ENCODE data around the gene KRT7. TPM values are rescaled to one million over a fixed set of nuclear protein-coding genes. Genes with fewer than 3 reads are reported as not detected.

The KRT7 gene
- total RNA-seq, 1 donor from 2014 or later, result 90.3 TPM

- Mint-ChIP-seq H3K4me3 (no peak overlapping the region), H3K9me3 (no peaks in the 10 kb centered on the region), H3K4me1 (peaks cover 61% of the 10 kb centered on the region), H3K36me3 (no peaks in the 10 kb centered on the region), H3K27me3 (ENCODE audit: low read depth) (no peaks in the 10 kb centered on the region), H3K27ac (peak overlapping the region; percentile 62)
- no peak for TF ChIP-seq CTCF (IDR thresholded peaks at IDR 0.05; ENCODE audit: unreplicated experiment)
- DNase-seq (ENCODE audit: low spot score in 2 of 2, unreplicated experiment in 2 of 2), result no peak
These were observed 46.8 kb upstream of the KRT7 start for GRCh38 chr12:52186118-52186840.

GRCh38 chr12:52187206-52187605, 45.8 kb upstream of the KRT7 start:
- DNase-seq (ENCODE audit: low spot score in 2 of 2, unreplicated experiment in 2 of 2), result no peak
- no peaks in the 10 kb centered on the region for H3K27me3 Mint-ChIP-seq (ENCODE audit: low read depth)

GRCh38 chr12:52187640-52188039, 45.4 kb upstream of the KRT7 start:
- peaks cover 60% of the 10 kb centered on the region for H3K4me1 Mint-ChIP-seq

More at GRCh38 chr12:52187206-52187605, 45.8 kb upstream of the KRT7 start:
- Mint-ChIP-seq H3K36me3 (no peaks in the 10 kb centered on the region), H3K4me1 (peaks cover 56% of the 10 kb centered on the region), H3K27ac (peak overlapping the region; percentile 21), H3K9me3 (no peaks in the 10 kb centered on the region), H3K4me3 (no peak overlapping the region)
- TF ChIP-seq CTCF (IDR thresholded peaks at IDR 0.05; ENCODE audit: unreplicated experiment), result no peak

GRCh38 chr12:52188658-52189057, 44.4 kb upstream of the KRT7 start:
- H3K27me3 Mint-ChIP-seq (ENCODE audit: low read depth), result no peaks in the 10 kb centered on the region
- H3K4me1 Mint-ChIP-seq, result peaks cover 61% of the 10 kb centered on the region
- TF ChIP-seq CTCF (IDR thresholded peaks at IDR 0.05; ENCODE audit: unreplicated experiment), result no peak
- no peak overlapping the region for H3K4me3 Mint-ChIP-seq
- DNase-seq (ENCODE audit: low spot score in 2 of 2, unreplicated experiment in 2 of 2), result no peak
- no peaks in the 10 kb centered on the region for H3K9me3 Mint-ChIP-seq
- H3K27ac Mint-ChIP-seq, result no peak overlapping the region
- H3K36me3 Mint-ChIP-seq, result no peaks in the 10 kb centered on the region

More at GRCh38 chr12:52187640-52188039, 45.4 kb upstream of the KRT7 start:
- H3K36me3 Mint-ChIP-seq, result no peaks in the 10 kb centered on the region
- TF ChIP-seq CTCF (IDR thresholded peaks at IDR 0.05; ENCODE audit: unreplicated experiment), result no peak
- no peaks in the 10 kb centered on the region for H3K27me3 Mint-ChIP-seq (ENCODE audit: low read depth)
- no peak for DNase-seq (ENCODE audit: low spot score in 2 of 2, unreplicated experiment in 2 of 2)
- H3K27ac Mint-ChIP-seq, result no peak overlapping the region
- no peak overlapping the region for H3K4me3 Mint-ChIP-seq
- no peaks in the 10 kb centered on the region for H3K9me3 Mint-ChIP-seq

GRCh38 chr12:52189376-52190174, 43.5 kb upstream of the KRT7 start:
- peaks cover 62% of the 10 kb centered on the region for H3K4me1 Mint-ChIP-seq
- no peaks in the 10 kb centered on the region for H3K9me3 Mint-ChIP-seq
- TF ChIP-seq CTCF (IDR thresholded peaks at IDR 0.05; ENCODE audit: unreplicated experiment), result no peak
- DNase-seq (ENCODE audit: low spot score in 2 of 2, unreplicated experiment in 2 of 2), result no peak
- H3K36me3 Mint-ChIP-seq, result no peaks in the 10 kb centered on the region
- no peak overlapping the region for H3K27ac Mint-ChIP-seq
- H3K27me3 Mint-ChIP-seq (ENCODE audit: low read depth), result no peaks in the 10 kb centered on the region
- no peak overlapping the region for H3K4me3 Mint-ChIP-seq
